Activated naive CD8-positive, alpha-beta T cell treated with anti-CD3 and anti-CD28 coated beads, Interleukin-2, amount 50 U/mL, for 24 hours (primary cell): Measurements from ENCODE around the gene PRDM16.

Experiments used
- ATAC-seq: fragments of 150-1000 bp; cut with Tn5 transposase; one replicate; pipeline ENCODE4 v1.10.0; 2021
- DNase-seq: peaks from one replicate; pipeline ENCODE4 v3.0.0; 2021
- H3K27ac Mint-ChIP-seq: one replicate; pipeline ENCODE4 v1.8.0; 2021; ENCODE audit warnings: mild to moderate bottlenecking, mixed read lengths
- H3K27me3 Mint-ChIP-seq: one replicate; pipeline ENCODE4 v1.8.0; 2021; ENCODE audit warnings: mixed read lengths
- H3K36me3 Mint-ChIP-seq: one replicate; pipeline ENCODE4 v1.8.0; 2021; ENCODE audit warnings: low read depth, mixed read lengths
- H3K4me1 Mint-ChIP-seq: one replicate; pipeline ENCODE4 v1.8.0; 2021; ENCODE audit warnings: mixed read lengths
- H3K4me3 Mint-ChIP-seq: one replicate; pipeline ENCODE4 v1.8.0; 2021; ENCODE audit warnings: mild to moderate bottlenecking, moderate library complexity, mixed read lengths
- H3K9me3 Mint-ChIP-seq: one replicate; pipeline ENCODE4 v1.8.0; 2021; ENCODE audit warnings: mixed read lengths

Gene PRDM16

GRCh38 chr1:3037281-3038040, 31.5 kb upstream of the PRDM16 start:
- Mint-ChIP-seq H3K9me3 (no peaks in the 10 kb centered on the region), H3K27ac (no peak overlapping the region), H3K36me3 (no peaks in the 10 kb centered on the region), H3K4me1 (peaks cover 9% of the 10 kb centered on the region), H3K27me3 (no peaks in the 10 kb centered on the region), H3K4me3 (no peak overlapping the region)
- DNase-seq = no peak
- ATAC-seq = no peak

- peaks cover 7% of the 10 kb centered on the region for H3K4me1 Mint-ChIP-seq
- no peak overlapping the region for H3K27ac Mint-ChIP-seq
- H3K36me3 Mint-ChIP-seq = no peaks in the 10 kb centered on the region
- no peaks in the 10 kb centered on the region for H3K9me3 Mint-ChIP-seq
- H3K4me3 Mint-ChIP-seq = no peak overlapping the region
- DNase-seq = no peak
- ATAC-seq = no peak
- no peaks in the 10 kb centered on the region for H3K27me3 Mint-ChIP-seq
Measured at GRCh38 chr1:3038113-3038551, 30.9 kb upstream of the PRDM16 start.

- Mint-ChIP-seq H3K4me1 (peaks cover 3% of the 10 kb centered on the region), H3K4me3 (no peak overlapping the region), H3K27ac (no peak overlapping the region), H3K9me3 (no peaks in the 10 kb centered on the region), H3K36me3 (no peaks in the 10 kb centered on the region), H3K27me3 (no peaks in the 10 kb centered on the region)
- ATAC-seq (no peak), DNase-seq (no peak)
Measured at GRCh38 chr1:3038571-3039181, 30.3 kb upstream of the PRDM16 start.

GRCh38 chr1:3040004-3040403, 29.0 kb upstream of the PRDM16 start:
- Mint-ChIP-seq H3K36me3 (no peaks in the 10 kb centered on the region), H3K27ac (no peak overlapping the region), H3K4me3 (no peak overlapping the region), H3K27me3 (peaks cover 2% of the 10 kb centered on the region), H3K9me3 (no peaks in the 10 kb centered on the region), H3K4me1 (no peaks in the 10 kb centered on the region)
- ATAC-seq = no peak
- no peak for DNase-seq

- Mint-ChIP-seq H3K9me3 (no peaks in the 10 kb centered on the region), H3K4me3 (no peak overlapping the region), H3K36me3 (no peaks in the 10 kb centered on the region), H3K4me1 (no peaks in the 10 kb centered on the region), H3K27me3 (peaks cover 5% of the 10 kb centered on the region), H3K27ac (no peak overlapping the region)
- DNase-seq (no peak), ATAC-seq (no peak)
Measured at GRCh38 chr1:3042481-3042880, 26.5 kb upstream of the PRDM16 start.

GRCh38 chr1:3049164-3049563, 19.8 kb upstream of the PRDM16 start:
- DNase-seq = no peak
- no peak overlapping the region for H3K4me3 Mint-ChIP-seq
- no peaks in the 10 kb centered on the region for H3K4me1 Mint-ChIP-seq
- H3K36me3 Mint-ChIP-seq = peaks cover 3% of the 10 kb centered on the region
- H3K27ac Mint-ChIP-seq = no peak overlapping the region
- peaks cover 14% of the 10 kb centered on the region for H3K27me3 Mint-ChIP-seq
- H3K9me3 Mint-ChIP-seq = peaks cover 6% of the 10 kb centered on the region
- ATAC-seq = no peak

- Mint-ChIP-seq H3K4me3 (no peak overlapping the region), H3K27me3 (peaks cover 12% of the 10 kb centered on the region), H3K9me3 (peaks cover 6% of the 10 kb centered on the region), H3K27ac (no peak overlapping the region), H3K36me3 (peaks cover 3% of the 10 kb centered on the region), H3K4me1 (no peaks in the 10 kb centered on the region)
- ATAC-seq (no peak), DNase-seq (no peak)
Measured at GRCh38 chr1:3049905-3050304, 19.1 kb upstream of the PRDM16 start.

GRCh38 chr1:3050603-3051002, 18.4 kb upstream of the PRDM16 start:
- peaks cover 3% of the 10 kb centered on the region for H3K36me3 Mint-ChIP-seq
- no peak overlapping the region for H3K27ac Mint-ChIP-seq

GRCh38 chr1:3051270-3052268, 17.4 kb upstream of the PRDM16 start:
- Mint-ChIP-seq H3K36me3 (peaks cover 3% of the 10 kb centered on the region), H3K27ac (no peak overlapping the region), H3K9me3 (peaks cover 6% of the 10 kb centered on the region), H3K4me1 (no peaks in the 10 kb centered on the region), H3K27me3 (peaks cover 9% of the 10 kb centered on the region), H3K4me3 (no peak overlapping the region)
- ATAC-seq = no peak
- no peak for DNase-seq

More at GRCh38 chr1:3050603-3051002, 18.4 kb upstream of the PRDM16 start:
- ATAC-seq = no peak
- no peak overlapping the region for H3K4me3 Mint-ChIP-seq
- DNase-seq = no peak
- H3K9me3 Mint-ChIP-seq = peaks cover 6% of the 10 kb centered on the region
- peaks cover 12% of the 10 kb centered on the region for H3K27me3 Mint-ChIP-seq
- no peaks in the 10 kb centered on the region for H3K4me1 Mint-ChIP-seq

GRCh38 chr1:3052501-3052900, 16.5 kb upstream of the PRDM16 start:
- Mint-ChIP-seq H3K4me3 (no peak overlapping the region), H3K27ac (no peak overlapping the region), H3K36me3 (peaks cover 3% of the 10 kb centered on the region), H3K27me3 (peaks cover 9% of the 10 kb centered on the region), H3K4me1 (no peaks in the 10 kb centered on the region), H3K9me3 (peaks cover 6% of the 10 kb centered on the region)
- no peak for ATAC-seq
- no peak for DNase-seq

GRCh38 chr1:3053366-3053980, 15.5 kb upstream of the PRDM16 start:
- ATAC-seq (no peak), DNase-seq (no peak)
- Mint-ChIP-seq H3K27me3 (peaks cover 7% of the 10 kb centered on the region), H3K4me1 (no peaks in the 10 kb centered on the region), H3K27ac (no peak overlapping the region), H3K9me3 (peaks cover 6% of the 10 kb centered on the region), H3K4me3 (no peak overlapping the region), H3K36me3 (peaks cover 3% of the 10 kb centered on the region)

GRCh38 chr1:3053986-3054385, 15.0 kb upstream of the PRDM16 start:
- ATAC-seq = no peak
- H3K27me3 Mint-ChIP-seq = peaks cover 5% of the 10 kb centered on the region

GRCh38 chr1:3054474-3054873, 14.5 kb upstream of the PRDM16 start:
- H3K27me3 Mint-ChIP-seq = peaks cover 5% of the 10 kb centered on the region
- peaks cover 3% of the 10 kb centered on the region for H3K36me3 Mint-ChIP-seq
- no peaks in the 10 kb centered on the region for H3K4me1 Mint-ChIP-seq
- H3K4me3 Mint-ChIP-seq = no peak overlapping the region
- no peak overlapping the region for H3K27ac Mint-ChIP-seq
- ATAC-seq (no peak), DNase-seq (no peak)
- H3K9me3 Mint-ChIP-seq = peaks cover 6% of the 10 kb centered on the region

More at GRCh38 chr1:3053986-3054385, 15.0 kb upstream of the PRDM16 start:
- Mint-ChIP-seq H3K4me1 (no peaks in the 10 kb centered on the region), H3K36me3 (peaks cover 3% of the 10 kb centered on the region), H3K27ac (no peak overlapping the region), H3K4me3 (no peak overlapping the region), H3K9me3 (peaks cover 6% of the 10 kb centered on the region)
- no peak for DNase-seq

- Mint-ChIP-seq H3K27me3 (peaks cover 5% of the 10 kb centered on the region), H3K4me3 (no peak overlapping the region), H3K27ac (no peak overlapping the region)
Measured at GRCh38 chr1:3055051-3055450, 14.0 kb upstream of the PRDM16 start.

More at GRCh38 chr1:3055051-3055450, 14.0 kb upstream of the PRDM16 start:
- H3K36me3 Mint-ChIP-seq = peaks cover 3% of the 10 kb centered on the region
- DNase-seq (no peak), ATAC-seq (no peak)
- no peaks in the 10 kb centered on the region for H3K4me1 Mint-ChIP-seq
- peaks cover 6% of the 10 kb centered on the region for H3K9me3 Mint-ChIP-seq
